C4-2B (cell line): ENCODE measurements around the gene PASD1.

Source experiments
- CTCF ChIP-seq: fragments of 450-650 bp; conservative IDR thresholded peaks from 2 replicates; pipeline ENCODE4 v1.5.1; 2017; ENCODE audit warnings: mild to moderate bottlenecking
- ZFX ChIP-seq: fragments of 450-650 bp; IDR thresholded peaks from 2 replicates; pipeline ENCODE4 v1.6.1; 2017

DNA sequence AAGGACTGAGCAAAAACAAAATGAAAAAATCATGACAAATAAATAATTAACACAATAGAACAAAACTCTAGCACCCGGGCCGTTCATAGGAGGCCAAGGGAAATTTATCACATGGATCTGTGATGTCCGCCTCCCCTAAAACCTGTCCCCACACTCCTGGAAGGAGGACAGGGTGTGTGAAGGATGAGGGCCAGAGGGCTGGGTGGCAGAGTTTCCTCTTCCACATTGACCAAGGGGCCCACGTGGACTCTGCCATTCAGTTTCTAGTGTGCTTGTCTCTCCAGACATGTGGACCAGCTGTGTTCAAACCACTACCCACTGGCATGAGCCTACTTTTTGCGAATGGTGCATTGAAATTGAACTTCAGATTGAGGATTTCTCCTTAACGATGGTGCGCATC is 138.1 kb downstream of the PASD1 start:
- no peak for TF ChIP-seq CTCF
- TF ChIP-seq ZFX: no peak
